Type B pancreatic cell (in vitro differentiated cells): ENCODE data around the gene TERT. TPM values are rescaled to one million over a fixed set of nuclear protein-coding genes. Genes with fewer than 3 reads are reported as not detected.

ENCODE experiments used
- DNase-seq: peaks from one replicate; pipeline ENCODE4 v3.0.0; 2021; ENCODE audit warnings: mixed read lengths; ENCODE audit not compliant: unreplicated experiment; ENCODE audit errors: extremely low spot score
- H3K27ac Mint-ChIP-seq: 2 replicates; pipeline ENCODE4 v1.8.0; 2021; ENCODE audit warnings: mild to moderate bottlenecking, mixed read lengths
- H3K27me3 Mint-ChIP-seq: 2 replicates; pipeline ENCODE4 v1.8.0; 2021; ENCODE audit warnings: mixed read lengths
- H3K36me3 Mint-ChIP-seq: 2 replicates; pipeline ENCODE4 v1.8.0; 2021; ENCODE audit warnings: mixed read lengths
- H3K4me1 Mint-ChIP-seq: one replicate; pipeline ENCODE4 v1.8.0; 2021; ENCODE audit warnings: mixed read lengths; ENCODE audit not compliant: unreplicated experiment
- H3K4me3 Mint-ChIP-seq: 2 replicates; pipeline ENCODE4 v1.8.0; 2021; ENCODE audit warnings: mild to moderate bottlenecking, mixed read lengths
- H3K9me3 Mint-ChIP-seq: 2 replicates; pipeline ENCODE4 v1.8.0; 2021; ENCODE audit warnings: mixed read lengths
- total RNA-seq: library from RNA; stranded (reverse); gene quantifications from 2 replicates; pipeline ENCODE4 v1.2.1, GENCODE V29; 2021; ENCODE audit warnings: low replicate concordance
- TF ChIP-seq, protein P1 (sequence below): fragments of 200-600 bp; sonication (generic); conservative IDR thresholded peaks from 2 replicates; pipeline ENCODE4 v1.5.0; 2021; ENCODE audit warnings: antibody characterized with exemption, mild to moderate bottlenecking

TERT gene
- total RNA-seq, 1 donor from 2014 or later, result 2.4 TPM

DNA sequence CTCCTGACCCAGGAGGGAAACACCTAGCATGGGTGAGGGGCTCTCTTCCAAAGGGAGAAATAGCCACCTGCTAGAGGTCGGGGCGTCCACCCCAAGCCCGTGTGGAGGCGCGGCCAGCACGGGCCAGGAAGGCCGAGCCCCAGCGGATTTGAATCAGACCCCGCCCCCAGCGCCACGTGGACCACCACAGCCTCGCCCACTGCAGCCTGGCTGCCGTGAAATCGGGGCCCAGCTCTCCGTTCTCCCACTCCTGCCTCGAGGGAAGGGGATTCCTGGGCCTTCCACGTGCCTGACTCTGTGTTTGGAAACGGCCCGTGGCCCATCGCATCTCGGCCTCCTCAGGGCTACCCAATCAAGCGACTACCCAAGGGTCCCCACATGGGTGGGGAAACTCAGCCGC is 38.1 kb downstream of the TERT start:
- H3K36me3 Mint-ChIP-seq, result no peaks in the 10 kb centered on the region
- H3K27me3 Mint-ChIP-seq, result no peaks in the 10 kb centered on the region
- H3K27ac Mint-ChIP-seq, result no peak overlapping the region
- H3K9me3 Mint-ChIP-seq, result no peaks in the 10 kb centered on the region
- H3K4me3 Mint-ChIP-seq, result no peak overlapping the region
- TF ChIP-seq, protein P1, sequence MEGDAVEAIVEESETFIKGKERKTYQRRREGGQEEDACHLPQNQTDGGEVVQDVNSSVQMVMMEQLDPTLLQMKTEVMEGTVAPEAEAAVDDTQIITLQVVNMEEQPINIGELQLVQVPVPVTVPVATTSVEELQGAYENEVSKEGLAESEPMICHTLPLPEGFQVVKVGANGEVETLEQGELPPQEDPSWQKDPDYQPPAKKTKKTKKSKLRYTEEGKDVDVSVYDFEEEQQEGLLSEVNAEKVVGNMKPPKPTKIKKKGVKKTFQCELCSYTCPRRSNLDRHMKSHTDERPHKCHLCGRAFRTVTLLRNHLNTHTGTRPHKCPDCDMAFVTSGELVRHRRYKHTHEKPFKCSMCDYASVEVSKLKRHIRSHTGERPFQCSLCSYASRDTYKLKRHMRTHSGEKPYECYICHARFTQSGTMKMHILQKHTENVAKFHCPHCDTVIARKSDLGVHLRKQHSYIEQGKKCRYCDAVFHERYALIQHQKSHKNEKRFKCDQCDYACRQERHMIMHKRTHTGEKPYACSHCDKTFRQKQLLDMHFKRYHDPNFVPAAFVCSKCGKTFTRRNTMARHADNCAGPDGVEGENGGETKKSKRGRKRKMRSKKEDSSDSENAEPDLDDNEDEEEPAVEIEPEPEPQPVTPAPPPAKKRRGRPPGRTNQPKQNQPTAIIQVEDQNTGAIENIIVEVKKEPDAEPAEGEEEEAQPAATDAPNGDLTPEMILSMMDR, result no peak
- DNase-seq, result no peak
- H3K4me1 Mint-ChIP-seq, result no peaks in the 10 kb centered on the region

DNA sequence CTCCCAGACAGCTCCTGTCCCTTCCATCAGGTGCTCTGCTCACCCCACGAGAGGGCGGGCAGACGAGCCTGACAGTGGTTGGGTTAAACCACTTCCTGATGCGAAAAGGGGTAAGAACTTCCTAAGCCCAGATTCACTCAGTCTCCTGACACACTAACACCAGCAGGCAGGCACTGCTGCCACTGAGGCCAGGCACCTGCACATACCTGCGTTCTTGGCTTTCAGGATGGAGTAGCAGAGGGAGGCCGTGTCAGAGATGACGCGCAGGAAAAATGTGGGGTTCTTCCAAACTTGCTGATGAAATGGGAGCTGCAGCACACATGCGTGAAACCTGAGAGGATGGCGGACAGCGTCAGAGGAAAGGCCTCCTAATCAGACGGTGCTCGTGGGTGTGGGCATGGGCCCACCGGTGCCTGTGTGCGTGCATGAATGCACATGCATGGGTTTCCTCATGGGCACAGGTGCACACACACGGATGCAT is 39.7 kb downstream of the TERT start:
- H3K27ac Mint-ChIP-seq, result no peak overlapping the region
- H3K9me3 Mint-ChIP-seq, result no peaks in the 10 kb centered on the region
- TF ChIP-seq, protein P1, result no peak
- H3K36me3 Mint-ChIP-seq, result no peaks in the 10 kb centered on the region
- no peak for DNase-seq
- H3K27me3 Mint-ChIP-seq, result no peaks in the 10 kb centered on the region
- H3K4me1 Mint-ChIP-seq, result no peaks in the 10 kb centered on the region
- H3K4me3 Mint-ChIP-seq, result no peak overlapping the region

GRCh38 chr5:1254196-1254595 is 40.7 kb downstream of the TERT start:
- DNase-seq, result no peak
- H3K27ac Mint-ChIP-seq, result no peak overlapping the region
- no peaks in the 10 kb centered on the region for H3K9me3 Mint-ChIP-seq
- TF ChIP-seq, protein P1, result no peak
- H3K27me3 Mint-ChIP-seq, result peaks cover 4% of the 10 kb centered on the region
- no peaks in the 10 kb centered on the region for H3K4me1 Mint-ChIP-seq
- H3K36me3 Mint-ChIP-seq, result no peaks in the 10 kb centered on the region
- H3K4me3 Mint-ChIP-seq, result no peak overlapping the region

DNA sequence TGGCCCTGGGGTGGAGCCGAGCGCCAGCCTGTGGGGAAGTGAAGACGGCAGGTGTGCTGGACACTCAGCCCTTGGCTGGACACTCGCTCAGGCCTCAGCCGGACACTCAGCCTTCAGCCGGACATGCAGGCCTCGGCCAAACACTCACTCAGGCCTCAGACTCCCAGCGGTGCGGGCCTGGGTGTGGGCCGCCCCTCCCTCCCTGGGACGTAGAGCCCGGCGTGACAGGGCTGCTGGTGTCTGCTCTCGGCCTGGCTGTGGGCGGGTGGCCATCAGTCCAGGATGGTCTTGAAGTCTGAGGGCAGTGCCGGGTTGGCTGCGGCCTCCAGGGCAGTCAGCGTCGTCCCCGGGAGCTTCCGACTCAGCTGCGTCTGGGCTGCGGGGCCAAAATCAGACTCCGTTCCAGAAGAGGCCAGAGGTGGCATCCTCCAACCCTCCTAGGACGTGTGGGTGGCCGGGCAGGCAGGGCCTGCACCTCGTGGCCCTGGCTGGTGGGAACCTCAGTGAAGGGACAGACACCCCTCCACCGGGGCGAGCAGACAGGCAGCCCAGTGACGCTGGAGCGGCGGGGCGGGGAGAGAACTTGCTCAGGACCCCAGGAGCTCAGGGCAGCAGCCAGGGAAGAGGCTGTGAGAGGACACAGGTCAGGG is 41.3 kb downstream of the TERT start:
- H3K36me3 Mint-ChIP-seq, result no peaks in the 10 kb centered on the region
- no peaks in the 10 kb centered on the region for H3K4me1 Mint-ChIP-seq
- TF ChIP-seq, protein P1, result no peak
- H3K27ac Mint-ChIP-seq, result no peak overlapping the region
- no peaks in the 10 kb centered on the region for H3K9me3 Mint-ChIP-seq
- H3K4me3 Mint-ChIP-seq, result no peak overlapping the region
- H3K27me3 Mint-ChIP-seq, result peaks cover 4% of the 10 kb centered on the region
- DNase-seq, result no peak

DNA sequence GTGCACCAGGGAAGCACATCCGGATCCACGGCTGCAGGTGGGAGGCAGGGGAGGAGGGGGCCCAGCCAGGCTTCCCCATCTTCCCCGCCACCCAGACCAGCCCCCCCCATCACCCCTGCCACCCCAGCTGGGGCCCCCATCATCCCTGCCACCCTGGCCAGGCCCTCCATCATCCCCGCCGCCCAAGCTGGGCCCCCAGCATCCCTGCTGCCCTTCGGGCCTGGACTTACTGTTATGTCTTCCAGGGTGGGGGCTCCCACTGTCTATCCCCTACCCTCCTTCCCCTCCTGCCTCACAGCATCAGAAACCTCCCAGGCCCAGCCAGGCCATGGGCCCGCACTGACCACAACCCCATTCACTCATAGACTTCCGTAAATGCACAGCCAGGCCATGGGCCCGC is 42.2 kb downstream of the TERT start:
- no peaks in the 10 kb centered on the region for H3K9me3 Mint-ChIP-seq
- TF ChIP-seq, protein P1, result no peak
- H3K27me3 Mint-ChIP-seq, result peaks cover 4% of the 10 kb centered on the region
- H3K36me3 Mint-ChIP-seq, result no peaks in the 10 kb centered on the region
- H3K27ac Mint-ChIP-seq, result no peak overlapping the region
- H3K4me1 Mint-ChIP-seq, result no peaks in the 10 kb centered on the region
- DNase-seq, result no peak
- no peak overlapping the region for H3K4me3 Mint-ChIP-seq
